GM12878 (cell line): ENCODE results near the gene CNGA1. TPM values are rescaled to one million over a fixed set of nuclear protein-coding genes. Genes with fewer than 3 reads are reported as not detected.

Experiments used
- ATAC-seq: fragments of 200-7000 bp; cut with Tn5 transposase; 3 replicates; pipeline ENCODE4 v1.9.1; 2020; ENCODE audit warnings: mild to moderate bottlenecking, moderate library complexity
- BruUV-seq: library from RNA; stranded (reverse); fragments of 400-500 nt; replicated peaks from 2 replicates; lab custom pipeline; 2021; lab: Mats Ljungman, UMichigan
- CTCF ChIA-PET: fragments of 300-600 bp; sonication (Branson Sonifier 250); formaldehyde crosslinking; extraction: SDS; loops from one replicate; lab custom pipeline; 2021; ENCODE audit warnings: inconsistent platforms; lab: Yijun Ruan, JAX
- POLR2A ChIA-PET: fragments of 350-600 bp; formaldehyde crosslinking; extraction: SDS; loops from one replicate; lab custom pipeline; 2021; ENCODE audit warnings: inconsistent platforms; lab: Charles Lee
- RAD21 ChIA-PET: fragments of 300-600 bp; sonication (Branson Sonifier 250); formaldehyde crosslinking; loops from one replicate; lab custom pipeline; 2023; ENCODE audit warnings: antibody characterized with exemption; ENCODE audit not compliant: unreplicated experiment; lab: Charles Lee
- SMC1A ChIA-PET: fragments of 300-600 bp; sonication (Branson Sonifier 250); formaldehyde crosslinking; loops from one replicate; lab custom pipeline; 2023; ENCODE audit not compliant: unreplicated experiment, uncharacterized antibody; lab: Charles Lee
- DNase-seq: peaks from one replicate; pipeline ENCODE4 v3.0.0-alpha.2; 2011; ENCODE audit warnings: low read depth, low spot score
- FAIRE-seq: peaks from 3 replicates; lab custom pipeline; 2011; peaks lifted over from hg19 to GRCh38; lab: Jason Lieb, UNC
- H2AFZ ChIP-seq: 2 replicates; pipeline ENCODE4 v1.6.0; 2011; ENCODE audit warnings: low read depth, low read length, control low read depth; ENCODE audit not compliant: control insufficient read depth
- H3K27ac ChIP-seq: 2 replicates; pipeline ENCODE4 v1.5.1; 2011; ENCODE audit warnings: control low read depth; ENCODE audit not compliant: control insufficient read depth, insufficient read depth
- H3K27me3 ChIP-seq, 2 experiments: replicated peaks in 1 of 2; 2 replicates each; pipeline versions ENCODE4 v1.6.0 to v1.6.1; 2011; ENCODE audit warnings: low read length in 1 of 2; ENCODE audit not compliant: control insufficient read depth in 2 of 2, insufficient read depth in 2 of 2
- H3K36me3 ChIP-seq, 2 experiments: 2 replicates each; pipeline ENCODE4 v1.5.1; 2011; ENCODE audit warnings: low read length in 1 of 2; ENCODE audit not compliant: control insufficient read depth in 2 of 2, insufficient read depth in 2 of 2
- H3K4me1 ChIP-seq: 2 replicates; pipeline ENCODE4 v1.6.1; 2011; ENCODE audit warnings: mild to moderate bottlenecking, low read length, moderate library complexity, mixed read lengths; ENCODE audit not compliant: control insufficient read depth, insufficient read depth
- H3K4me2 ChIP-seq: 2 replicates; pipeline ENCODE4 v1.6.0; 2011; ENCODE audit warnings: control low read depth; ENCODE audit not compliant: control insufficient read depth, insufficient read depth
- H3K4me3 ChIP-seq: fragments of 200-600 bp; sonication (generic); 2 replicates; pipeline ENCODE4 v1.5.1; 2016
- H3K79me2 ChIP-seq: 2 replicates; pipeline ENCODE4 v1.6.0; 2011; ENCODE audit warnings: low read length; ENCODE audit not compliant: control insufficient read depth, insufficient read depth
- H3K9ac ChIP-seq: 2 replicates; pipeline ENCODE4 v1.8.0; 2011; ENCODE audit warnings: low read length, control low read depth, mixed read lengths; ENCODE audit not compliant: control insufficient read depth, insufficient read depth
- H3K9me3 ChIP-seq: replicated peaks from 3 replicates; pipeline ENCODE4 v1.5.1; 2011; ENCODE audit warnings: mild to moderate bottlenecking, low read length; ENCODE audit not compliant: control insufficient read depth, insufficient read depth
- H4K20me1 ChIP-seq: 2 replicates; pipeline ENCODE4 v1.6.0; 2011; ENCODE audit not compliant: control insufficient read depth, insufficient read depth
- CHD1 ChIP-seq: IDR thresholded peaks from 2 replicates; pipeline ENCODE4 v1.6.1; 2012; ENCODE audit warnings: low read depth, low read length, improper control_type of control experiment
- DPF2 ChIP-seq: fragments of 450-650 bp; IDR thresholded peaks from 2 replicates; pipeline ENCODE4 v1.6.1; 2017; ENCODE audit warnings: mild to moderate bottlenecking
- ESRRA ChIP-seq: IDR thresholded peaks from 2 replicates; pipeline ENCODE4 v1.6.1; 2012; ENCODE audit warnings: mild to moderate bottlenecking, low read length, improper control_type of control experiment
- HDAC6 ChIP-seq: fragments of 200-600 bp; sonication (generic); IDR thresholded peaks from one replicate; pipeline ENCODE4 v1.8.0; 2017; ENCODE audit warnings: antibody characterized with exemption; ENCODE audit not compliant: unreplicated experiment
- IRF4 ChIP-seq: IDR thresholded peaks from 2 replicates; pipeline ENCODE4 v1.6.1; 2011; ENCODE audit warnings: low read depth, low read length
- KDM1A ChIP-seq: fragments of 200-600 bp; sonication (generic); IDR thresholded peaks from 2 replicates; pipeline ENCODE4 v1.6.1; 2016; ENCODE audit warnings: borderline replicate concordance
- MXI1 ChIP-seq: fragments of 150-350 bp; IDR thresholded peaks from 2 replicates; pipeline ENCODE4 v1.6.1; 2011; ENCODE audit warnings: low read depth, mild to moderate bottlenecking, inconsistent platforms, low read length, improper control_type of control experiment
- NFYA ChIP-seq: IDR thresholded peaks from 2 replicates; pipeline ENCODE4 v1.6.1; 2011; ENCODE audit warnings: low read depth, mild to moderate bottlenecking, low read length, improper control_type of control experiment, borderline replicate concordance
- POLR2A ChIP-seq: IDR thresholded peaks from 2 replicates; pipeline ENCODE4 v1.6.1; 2011; ENCODE audit warnings: low read depth, mild to moderate bottlenecking, low read length
- TAF1 ChIP-seq: IDR thresholded peaks from 2 replicates; pipeline ENCODE4 v1.6.1; 2011; ENCODE audit warnings: mild to moderate bottlenecking, low read depth, low read length, borderline replicate concordance
- TCF3 ChIP-seq: IDR thresholded peaks from 2 replicates; pipeline ENCODE4 v1.6.1; 2012; ENCODE audit warnings: low read depth, mild to moderate bottlenecking, low read length, borderline replicate concordance; ENCODE audit not compliant: insufficient read depth
- ZBED1 ChIP-seq: IDR thresholded peaks from 2 replicates; pipeline ENCODE4 v1.6.1; 2016; ENCODE audit warnings: borderline replicate concordance
- ZZZ3 ChIP-seq: IDR thresholded peaks from 2 replicates; pipeline ENCODE4 v1.6.1; 2011; ENCODE audit warnings: low read depth; ENCODE audit not compliant: control insufficient read depth, insufficient read length
- WGBS: methylation state at CpG from one replicate; pipeline ENCODE4 v1.1.6; 2016; ENCODE audit warnings: low lambda C conversion rate; ENCODE audit not compliant: insufficient replicate concordance, insufficient coverage; ENCODE audit errors: missing lambda C conversion rate; 5-methylcytosine and 5-hydroxymethylcytosine counted together
- in situ Hi-C: fragments of 300-500 bp; cut with MboI; formaldehyde crosslinking; loops from 9 replicates; pipeline ENCODE4 v1.14.3; 2018; ENCODE audit warnings: mixed read lengths
- intact Hi-C: fragments of 100-400 bp; cut with micrococcal nuclease; formaldehyde crosslinking; loops from one replicate; pipeline ENCODE4 v1.14.2; 2022; ENCODE audit not compliant: unreplicated experiment
- polyA plus RNA-seq, 11 experiments: library from polyadenylated mRNA; depleted of rRNA in 4 of 11; unstranded in 6 of 11; stranded (reverse) in 5 of 11; fragments of >200 nt; fragmentation: Nextera tagmentation in 4 of 11; fragmentation: Illumina TruSeq in 1 of 11; extraction: Ambion mirVana in 4 of 11; extraction: Trizol in 1 of 11; gene quantifications; 1 replicate in 1 of 11; 2 replicates in 10 of 11; pipeline versions ENCODE4 v1.2.1 to v1.2.3, GENCODE V29; 2011 to 2016; ENCODE audit warnings: inconsistent platforms in 2 of 11, missing spikeins in 2 of 11, low read depth in 1 of 11
- total RNA-seq, 4 experiments: library from RNA; depleted of rRNA in 3 of 4; stranded (reverse); fragments of >200 nt in 3 of 4; fragmentation: Illumina TruSeq in 1 of 4; extraction: Trizol in 1 of 4; gene quantifications; 2 replicates each; pipeline versions ENCODE4 v1.2.1 to v1.2.3, GENCODE V29; 2013 to 2021
- TF ChIP-seq, protein P1 (sequence below): IDR thresholded peaks from 2 replicates; pipeline ENCODE4 v1.6.1; 2011; ENCODE audit warnings: low read depth, mild to moderate bottlenecking, low read length, moderate library complexity, borderline replicate concordance; ENCODE audit errors: extremely low read depth

CNGA1 gene
- total and polyA plus RNA-seq, 10 of the 15 experiments (the other 5 are each of a cell fraction or from before 2014, with no cell fraction given), result 0.38 to 14.2 (median 5.1) TPM

DNA sequence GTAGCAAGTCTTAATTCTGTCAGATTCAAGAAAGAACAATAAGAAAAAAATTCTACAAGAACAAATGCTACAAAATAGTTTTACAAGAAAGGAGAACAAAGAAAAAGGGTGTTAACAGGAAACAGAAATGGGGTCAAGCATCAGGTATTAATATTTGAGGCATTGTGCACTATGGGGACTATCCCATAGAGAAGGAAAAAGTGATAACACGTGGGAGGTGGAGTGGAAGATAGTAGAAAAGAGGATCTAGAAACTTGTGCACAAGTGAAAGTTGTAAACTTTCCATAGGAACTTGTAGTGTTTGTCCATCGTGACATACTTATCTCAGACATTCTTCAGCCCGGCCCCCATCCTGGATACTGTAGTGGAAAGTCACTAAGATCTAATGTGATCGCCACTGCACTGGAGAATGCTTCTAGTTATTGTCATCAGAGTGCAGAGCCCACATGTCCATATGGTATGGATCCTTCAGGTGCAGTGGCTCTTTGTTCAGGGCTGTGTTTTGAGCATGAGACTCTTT is 86.7 kb downstream of the CNGA1 start:
- Histone ChIP-seq H3K36me3 (no peaks in the 10 kb centered on the region), H3K4me1 (peaks cover 3% of the 10 kb centered on the region; the same call in 1 of the 2 replicates), H3K79me2 (no peaks in the 10 kb centered on the region), H3K9me3 (no peaks in the 10 kb centered on the region), H3K27me3 (no peaks in the 10 kb centered on the region), H3K9ac (no peak overlapping the region), H4K20me1 (no peaks in the 10 kb centered on the region), H3K4me3 (no peak overlapping the region), H3K27ac (no peak overlapping the region), H2AFZ (no peak overlapping the region), H3K4me2 (no peak overlapping the region)
- ChIA-PET RAD21 (no interaction called here), SMC1A (no interaction called here), POLR2A (no interaction called here), CTCF (interaction anchor here (1.6 to 1.7 kb wide), 2 partner anchors 9 to 157 kb away, joined by 4 to 5 read pairs; no protein-coding TSS in a partner anchor)
- WGBS, result 21% methylated on average over 4 of the region's 4 CpGs
- intact Hi-C loops, result loop anchor here (5.0 kb wide), 3 partner anchors 92 to 262 kb away; partner anchors contain the start of gene CORIN
- in situ Hi-C loops, result loop anchor here (5.0 kb wide), 2 partner anchors 158 to 242 kb away; no protein-coding TSS in a partner anchor
- DNase-seq (no peak), ATAC-seq (no peak), FAIRE-seq (no peak)
- BruUV-seq, result no TSS peak
- TF ChIP-seq IRF4, result no peak
- TF ChIP-seq HDAC6, result no peak
- TF ChIP-seq TCF3, result no peak
- no peak for TF ChIP-seq ZBED1
- TF ChIP-seq ZZZ3, result no peak
- TF ChIP-seq, protein P1, sequence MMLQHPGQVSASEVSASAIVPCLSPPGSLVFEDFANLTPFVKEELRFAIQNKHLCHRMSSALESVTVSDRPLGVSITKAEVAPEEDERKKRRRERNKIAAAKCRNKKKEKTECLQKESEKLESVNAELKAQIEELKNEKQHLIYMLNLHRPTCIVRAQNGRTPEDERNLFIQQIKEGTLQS, result no peak
- TF ChIP-seq KDM1A, result no peak
- no peak for TF ChIP-seq ESRRA
- TF ChIP-seq DPF2, result no peak
- no peak for TF ChIP-seq TAF1
- TF ChIP-seq CHD1, result no peak
- no peak for TF ChIP-seq NFYA
- TF ChIP-seq MXI1, result no peak
- no peak for TF ChIP-seq POLR2A
